IMR-90 (cell line): Measurements from ENCODE around the gene RAP1A. TPM values are rescaled to one million over a fixed set of nuclear protein-coding genes. Genes with fewer than 3 reads are reported as not detected.

ENCODE experiments used
- ATAC-seq: fragments of 200-7000 bp; cut with Tn5 transposase; 2 replicates; pipeline ENCODE4 v1.9.1; 2020; ENCODE audit warnings: low read depth, mild to moderate bottlenecking, moderate library complexity
- BruUV-seq: library from RNA; stranded (reverse); fragments of 400-500 nt; replicated peaks from 2 replicates; lab custom pipeline; 2021; lab: Mats Ljungman, UMichigan
- CTCF ChIA-PET: fragments of 300-600 bp; formaldehyde crosslinking; extraction: SDS; loops from one replicate; lab custom pipeline; 2021; ENCODE audit warnings: antibody characterized with exemption; lab: Yijun Ruan, JAX
- POLR2A ChIA-PET: fragments of 300-600 bp; sonication (Branson Sonifier 250); formaldehyde crosslinking; loops from one replicate; lab custom pipeline; 2022; ENCODE audit warnings: antibody characterized with exemption; ENCODE audit not compliant: unreplicated experiment; lab: Charles Lee
- DNase-seq: peaks from one replicate; pipeline ENCODE4 v3.0.0; 2013
- H2AFZ ChIP-seq: replicated peaks from 2 replicates; pipeline ENCODE3; 2013; ENCODE audit warnings: low read length, mild to moderate bottlenecking; ENCODE audit not compliant: poor library complexity
- H2AK5ac ChIP-seq: 2 replicates; pipeline ENCODE4 v1.6.1; 2013; ENCODE audit warnings: low read depth, low read length, inconsistent platforms
- H2AK9ac ChIP-seq: replicated peaks from 2 replicates; pipeline ENCODE3; 2013; ENCODE audit warnings: mild to moderate bottlenecking, low read depth, low read length, moderate library complexity; ENCODE audit not compliant: poor library complexity
- H2BK120ac ChIP-seq: 2 replicates; pipeline ENCODE4 v1.6.1; 2013; ENCODE audit warnings: low read depth, low read length, inconsistent platforms
- H2BK15ac ChIP-seq: 3 replicates; pipeline ENCODE4 v1.6.1; 2013; ENCODE audit warnings: low read depth, low read length, inconsistent platforms
- H2BK20ac ChIP-seq: 2 replicates; pipeline ENCODE4 v1.6.1; 2013; ENCODE audit warnings: low read depth, mild to moderate bottlenecking, inconsistent platforms, low read length, moderate library complexity
- H2BK5ac ChIP-seq: 2 replicates; pipeline ENCODE4 v1.6.1; 2013; ENCODE audit warnings: mild to moderate bottlenecking, low read depth, low read length, inconsistent platforms; ENCODE audit not compliant: poor library complexity, severe bottlenecking
- H3K14ac ChIP-seq: replicated peaks from 2 replicates; pipeline ENCODE4 v1.6.1; 2013; ENCODE audit warnings: low read depth, low read length, inconsistent platforms
- H3K18ac ChIP-seq: 2 replicates; pipeline ENCODE4 v1.6.1; 2013; ENCODE audit warnings: low read depth, low read length, control low read depth
- H3K23ac ChIP-seq: 2 replicates; pipeline ENCODE4 v1.6.1; 2013; ENCODE audit warnings: low read depth, low read length, inconsistent platforms
- H3K27ac ChIP-seq: 2 replicates; pipeline ENCODE4 v1.5.1; 2013; ENCODE audit warnings: mild to moderate bottlenecking, control low read depth, low read length; ENCODE audit not compliant: insufficient read depth
- H3K27me3 ChIP-seq: 2 replicates; pipeline ENCODE4 v1.6.1; 2013; ENCODE audit warnings: low read length; ENCODE audit not compliant: control insufficient read depth, insufficient read depth
- H3K36me3 ChIP-seq: 2 replicates; pipeline ENCODE4 v1.6.1; 2013; ENCODE audit warnings: low read length, mixed read lengths; ENCODE audit not compliant: control insufficient read depth, insufficient read depth
- H3K4ac ChIP-seq: 2 replicates; pipeline ENCODE4 v1.6.1; 2013; ENCODE audit warnings: low read depth, low read length, inconsistent platforms
- H3K4me1 ChIP-seq: 2 replicates; pipeline ENCODE4 v1.6.1; 2013; ENCODE audit warnings: low read length, mixed read lengths; ENCODE audit not compliant: control insufficient read depth, insufficient read depth
- H3K4me2 ChIP-seq: 2 replicates; pipeline ENCODE4 v1.6.1; 2013; ENCODE audit warnings: low read depth, mild to moderate bottlenecking, control low read depth, low read length, moderate library complexity
- H3K4me3 ChIP-seq: 2 replicates; pipeline ENCODE4 v1.5.1; 2013; ENCODE audit warnings: low read depth, mild to moderate bottlenecking, control low read depth, low read length, moderate library complexity; ENCODE audit not compliant: insufficient read depth
- H3K56ac ChIP-seq: 2 replicates; pipeline ENCODE4 v1.6.1; 2013; ENCODE audit warnings: low read length, inconsistent platforms; ENCODE audit not compliant: insufficient read depth; ENCODE audit errors: extremely low read depth
- H3K79me1 ChIP-seq, 2 experiments: 2 replicates each; pipeline ENCODE4 v1.6.1; 2013; ENCODE audit warnings: low read length in 2 of 2, inconsistent platforms in 1 of 2, low read depth in 1 of 2
- H3K9ac ChIP-seq: 2 replicates; pipeline ENCODE4 v1.6.1; 2013; ENCODE audit warnings: low read depth, low read length, control low read depth
- H3K9me1 ChIP-seq: 2 replicates; pipeline ENCODE4 v1.6.1; 2013; ENCODE audit warnings: low read length, inconsistent platforms; ENCODE audit not compliant: insufficient read depth
- H3K9me3 ChIP-seq: 2 replicates; pipeline ENCODE4 v1.6.1; 2013; ENCODE audit warnings: low read length; ENCODE audit not compliant: control insufficient read depth, insufficient read depth
- H4K20me1 ChIP-seq: 2 replicates; pipeline ENCODE4 v1.6.1; 2013; ENCODE audit warnings: low read length, inconsistent platforms; ENCODE audit not compliant: insufficient read depth
- H4K5ac ChIP-seq: 2 replicates; pipeline ENCODE4 v1.6.1; 2013; ENCODE audit warnings: mild to moderate bottlenecking, low read depth, low read length, control low read depth
- H4K8ac ChIP-seq, 2 experiments: 2 replicates each; pipeline ENCODE4 v1.6.1; 2013; ENCODE audit warnings: low read depth in 2 of 2, low read length in 2 of 2, control low read depth in 1 of 2, inconsistent platforms in 1 of 2
- H4K91ac ChIP-seq: 2 replicates; pipeline ENCODE4 v1.6.1; 2013; ENCODE audit warnings: low read depth, low read length, inconsistent platforms; ENCODE audit not compliant: insufficient read depth
- BHLHE40 ChIP-seq: fragments of 150-350 bp; IDR thresholded peaks from 2 replicates; pipeline ENCODE4 v1.6.1; 2016; ENCODE audit warnings: mild to moderate bottlenecking, low read depth, low read length
- CEBPB ChIP-seq: IDR thresholded peaks from 2 replicates; pipeline ENCODE4 v1.6.1; 2012; ENCODE audit warnings: low read depth, low read length, improper control_type of control experiment
- CHD1 ChIP-seq: IDR thresholded peaks from 2 replicates; pipeline ENCODE4 v1.6.1; 2012; ENCODE audit warnings: low read depth, low read length, improper control_type of control experiment
- CTCF ChIP-seq: conservative IDR thresholded peaks from 2 replicates; pipeline ENCODE4 v1.5.1; 2012; ENCODE audit warnings: mild to moderate bottlenecking, low read depth, low read length, improper control_type of control experiment
- ELK1 ChIP-seq: fragments of 150-350 bp; IDR thresholded peaks from 2 replicates; pipeline ENCODE4 v1.6.1; 2016; ENCODE audit warnings: low read depth, mild to moderate bottlenecking, low read length, moderate library complexity, borderline replicate concordance
- FOS ChIP-seq: fragments of 150-350 bp; IDR thresholded peaks from 2 replicates; pipeline ENCODE4 v1.6.1; 2016; ENCODE audit warnings: low read depth, low read length
- MAFK ChIP-seq: IDR thresholded peaks from 2 replicates; pipeline ENCODE4 v1.6.1; 2012; ENCODE audit warnings: low read depth, low read length, improper control_type of control experiment
- MAZ ChIP-seq: IDR thresholded peaks from 2 replicates; pipeline ENCODE4 v1.6.1; 2012; ENCODE audit warnings: low read depth, mild to moderate bottlenecking, low read length, improper control_type of control experiment, moderate library complexity, borderline replicate concordance
- MXI1 ChIP-seq: IDR thresholded peaks from 2 replicates; pipeline ENCODE4 v1.6.1; 2012; ENCODE audit warnings: low read depth, mild to moderate bottlenecking, low read length, moderate library complexity, borderline replicate concordance
- NFE2L2 ChIP-seq: fragments of 150-350 bp; IDR thresholded peaks from 2 replicates; pipeline ENCODE4 v1.6.1; 2016; ENCODE audit warnings: low read depth, mild to moderate bottlenecking, low read length
- POLR2A ChIP-seq: IDR thresholded peaks from 2 replicates; pipeline ENCODE4 v1.6.1; 2012; ENCODE audit warnings: mild to moderate bottlenecking, low read depth, low read length
- RAD21 ChIP-seq: IDR thresholded peaks from 2 replicates; pipeline ENCODE4 v1.6.1; 2012; ENCODE audit warnings: low read length, improper control_type of control experiment
- RCOR1 ChIP-seq: IDR thresholded peaks from 2 replicates; pipeline ENCODE4 v1.6.1; 2012; ENCODE audit warnings: mild to moderate bottlenecking, low read length, improper control_type of control experiment; ENCODE audit not compliant: insufficient replicate concordance
- RFX5 ChIP-seq: IDR thresholded peaks from 2 replicates; pipeline ENCODE4 v1.8.0; 2012; ENCODE audit warnings: low read depth, mild to moderate bottlenecking, low read length, moderate library complexity
- SMC3 ChIP-seq: fragments of 150-350 bp; IDR thresholded peaks from 2 replicates; pipeline ENCODE4 v1.6.1; 2016; ENCODE audit warnings: low read depth, mild to moderate bottlenecking, antibody characterized with exemption, low read length, moderate library complexity
- USF2 ChIP-seq: fragments of 150-350 bp; IDR thresholded peaks from 2 replicates; pipeline ENCODE4 v1.6.1; 2017; ENCODE audit warnings: mild to moderate bottlenecking, antibody characterized with exemption, low read length, low read depth
- WGBS, 2 experiments: methylation state at CpG; one replicate each; pipeline versions ENCODE4 v1.1.5 to v1.1.7; 2013; ENCODE audit warnings: missing lambda C conversion rate in 2 of 2; ENCODE audit not compliant: insufficient read length in 1 of 2; ENCODE audit errors: extremely low coverage in 2 of 2; 5-methylcytosine and 5-hydroxymethylcytosine counted together
- dilution Hi-C: fragments of 300-500 bp; cut with HindIII; formaldehyde crosslinking; loops from one replicate; pipeline ENCODE4 v1.14.3; 2018; ENCODE audit warnings: low sequenced_read_pairs; ENCODE audit not compliant: unreplicated experiment
- in situ Hi-C: fragments of 300-500 bp; cut with MboI; formaldehyde crosslinking; loops from 3 replicates; pipeline ENCODE4 v1.14.3; 2019; ENCODE audit warnings: low sequenced_read_pairs, inconsistent platforms, mixed read lengths
- intact Hi-C: fragments of 100-400 bp; cut with micrococcal nuclease; formaldehyde crosslinking; loops from 2 replicates; pipeline ENCODE4 v1.10.0; 2022
- polyA plus RNA-seq, 3 experiments: library from polyadenylated mRNA; depleted of rRNA; stranded (reverse); fragments of >200 nt; gene quantifications; 2 replicates each; pipeline ENCODE4 v1.2.3, GENCODE V29; 2012; ENCODE audit warnings: low replicate concordance in 1 of 3
- total RNA-seq: library from RNA; depleted of rRNA; stranded (reverse); fragments of >200 nt; gene quantifications from 2 replicates; pipeline ENCODE4 v1.2.3, GENCODE V29; 2012

Gene RAP1A
- total and polyA plus RNA-seq, 2 of the 4 experiments (the other 2 are of a cell fraction) = 18.1 to 43.6 TPM

- dilution Hi-C loops = no loop called here
- ChIA-PET POLR2A (no interaction called here), CTCF (no interaction called here)
- TF ChIP-seq USF2 (no peak), MAFK (no peak), FOS (no peak), BHLHE40 (no peak), RCOR1 (no peak), ELK1 (no peak), CTCF (no peak), CHD1 (no peak), MXI1 (no peak), POLR2A (no peak), SMC3 (no peak), RFX5 (no peak), RAD21 (no peak), NFE2L2 (no peak), MAZ (no peak), CEBPB (no peak)
- no TSS peak for BruUV-seq
- no peak overlapping the region for H2BK120ac ChIP-seq
- H2AK5ac ChIP-seq = no peak overlapping the region
- H4K20me1 ChIP-seq = peaks cover 54% of the 10 kb centered on the region
- peaks cover 14 to 62% of the 10 kb centered on the region in 2 experiments; a peak in 3 of 4 replicates for H3K79me1 ChIP-seq
- no peaks in the 10 kb centered on the region for H3K36me3 ChIP-seq
- H2BK5ac ChIP-seq = no peak overlapping the region
- H3K27me3 ChIP-seq = no peaks in the 10 kb centered on the region
- H3K9me3 ChIP-seq = no peaks in the 10 kb centered on the region
- H2BK20ac ChIP-seq = no peak overlapping the region
- no peak overlapping the region for H3K4me2 ChIP-seq
- H4K8ac ChIP-seq = no peak overlapping the region
- H3K14ac ChIP-seq = no peak overlapping the region
- no peak overlapping the region for H3K18ac ChIP-seq
- no peak overlapping the region for H3K27ac ChIP-seq
- ATAC-seq (no peak), DNase-seq (no peak)
- H4K5ac ChIP-seq = no peak overlapping the region
- H3K9ac ChIP-seq = no peak overlapping the region
- H2AK9ac ChIP-seq = no peak overlapping the region
- H2BK15ac ChIP-seq = no peak overlapping the region
- H3K9me1 ChIP-seq = peaks cover 6% of the 10 kb centered on the region
- in situ Hi-C loops = no loop called here
- no peak overlapping the region for H3K23ac ChIP-seq
- intact Hi-C loops = no loop called here
- peaks cover 3% of the 10 kb centered on the region for H3K4me1 ChIP-seq
- no peak overlapping the region for H3K4ac ChIP-seq
- no peak overlapping the region for H3K4me3 ChIP-seq
- no peak overlapping the region for H2AFZ ChIP-seq
- no CpG with 5 or more reads among the region's 2 CpGs for WGBS, 2 experiments
- H3K56ac ChIP-seq = no peak overlapping the region
- H4K91ac ChIP-seq = no peak overlapping the region
These were observed 11.9 kb downstream of the RAP1A start for GRCh38 chr1:111631502-111631901.
